HepG2 (cell line): ENCODE results near the gene MORF4L2. TPM values are rescaled to one million over a fixed set of nuclear protein-coding genes. Genes with fewer than 3 reads are reported as not detected.

Experiments
- ATF3 ChIP-seq: sonication (generic); formaldehyde crosslinking; IDR thresholded peaks from 2 replicates; pipeline ENCODE4 v1.4.0; 2020; ENCODE audit warnings: missing genetic modification reagents
- ATF7 ChIP-seq, 2 experiments: fragments of 450-650 bp in 1 of 2; sonication (generic) in 1 of 2; formaldehyde crosslinking in 1 of 2; IDR thresholded peaks; 2 replicates each; pipeline versions ENCODE4 v1.4.0 to v1.6.1; 2016 to 2020; ENCODE audit warnings: antibody characterized with exemption in 1 of 2, mild to moderate bottlenecking in 1 of 2, missing genetic modification reagents in 1 of 2
- BCL6 ChIP-seq: IDR thresholded peaks from 2 replicates; pipeline ENCODE4 v1.6.1; 2016; ENCODE audit warnings: missing genetic modification reagents, missing compliant biosample characterization
- E2F5 ChIP-seq: sonication (generic); formaldehyde crosslinking; conservative IDR thresholded peaks from 2 replicates; pipeline ENCODE4 v1.4.0; 2020; ENCODE audit warnings: missing genetic modification reagents
- EEA1 ChIP-seq: sonication (generic); formaldehyde crosslinking; IDR thresholded peaks from 2 replicates; pipeline ENCODE4 v1.5.1; 2020; ENCODE audit warnings: mild to moderate bottlenecking, missing genetic modification reagents, borderline replicate concordance
- EED ChIP-seq: sonication (generic); formaldehyde crosslinking; IDR thresholded peaks from 2 replicates; pipeline ENCODE4 v1.5.0; 2020; ENCODE audit warnings: mild to moderate bottlenecking, missing genetic modification reagents
- FOXA3 ChIP-seq: IDR thresholded peaks from 2 replicates; pipeline ENCODE4 v1.6.1; 2016; ENCODE audit warnings: missing genetic modification reagents, missing compliant biosample characterization
- FOXC1 ChIP-seq: sonication (generic); formaldehyde crosslinking; IDR thresholded peaks from 2 replicates; pipeline ENCODE4 v1.8.0; 2022; ENCODE audit warnings: mild to moderate bottlenecking, missing genetic modification reagents, borderline replicate concordance
- HDAC6 ChIP-seq: fragments of 200-600 bp; sonication (generic); IDR thresholded peaks from 2 replicates; pipeline ENCODE4 v1.7.0; 2017; ENCODE audit warnings: mild to moderate bottlenecking, antibody characterized with exemption, low read length, low read depth
- KMT2A ChIP-seq: sonication (generic); formaldehyde crosslinking; IDR thresholded peaks from 2 replicates; pipeline ENCODE4 v1.4.0; 2020; ENCODE audit warnings: missing genetic modification reagents
- NFE2 ChIP-seq: sonication (generic); formaldehyde crosslinking; IDR thresholded peaks from 2 replicates; pipeline ENCODE4 v1.4.0; 2020; ENCODE audit warnings: missing genetic modification reagents
- PAF1 ChIP-seq: IDR thresholded peaks from 2 replicates; pipeline ENCODE4 v1.6.1; 2016; ENCODE audit warnings: missing genetic modification reagents, missing compliant biosample characterization
- PLSCR1 ChIP-seq: sonication (generic); formaldehyde crosslinking; IDR thresholded peaks from 2 replicates; pipeline ENCODE4 v1.5.0; 2020; ENCODE audit warnings: missing genetic modification reagents, mild to moderate bottlenecking, borderline replicate concordance
- RFX1 ChIP-seq: fragments of 450-650 bp; IDR thresholded peaks from 2 replicates; pipeline ENCODE4 v1.6.1; 2017
- TRIM24 ChIP-seq: sonication (generic); formaldehyde crosslinking; IDR thresholded peaks from 2 replicates; pipeline ENCODE4 v1.8.0; 2022; ENCODE audit warnings: mild to moderate bottlenecking, missing genetic modification reagents
- ZFP36L1 ChIP-seq: sonication (generic); formaldehyde crosslinking; IDR thresholded peaks from 2 replicates; pipeline ENCODE4 v1.8.0; 2022; ENCODE audit warnings: mild to moderate bottlenecking, missing genetic modification reagents, moderate library complexity
- ZFY ChIP-seq: sonication (generic); formaldehyde crosslinking; IDR thresholded peaks from 2 replicates; pipeline ENCODE4 v1.4.0; 2020; ENCODE audit warnings: missing genetic modification reagents
- ZNF143 ChIP-seq: sonication (generic); formaldehyde crosslinking; IDR thresholded peaks from 2 replicates; pipeline ENCODE4 v1.4.0; 2020; ENCODE audit warnings: missing genetic modification reagents
- ZNF224 ChIP-seq: sonication (generic); formaldehyde crosslinking; IDR thresholded peaks from 2 replicates; pipeline ENCODE4 v1.5.0; 2020; ENCODE audit warnings: mild to moderate bottlenecking, missing genetic modification reagents
- ZNF235 ChIP-seq: sonication (generic); formaldehyde crosslinking; IDR thresholded peaks from 2 replicates; pipeline ENCODE4 v1.8.1; 2023; ENCODE audit warnings: mild to moderate bottlenecking, missing genetic modification reagents, borderline replicate concordance
- ZNF724P ChIP-seq: sonication (generic); formaldehyde crosslinking; IDR thresholded peaks from 2 replicates; pipeline ENCODE4 v1.8.0; 2022; ENCODE audit warnings: missing genetic modification reagents, borderline replicate concordance
- ZSCAN20 ChIP-seq: sonication (generic); formaldehyde crosslinking; IDR thresholded peaks from 2 replicates; pipeline ENCODE4 v1.4.0; 2020; ENCODE audit warnings: missing genetic modification reagents, mild to moderate bottlenecking, borderline replicate concordance
- ZZZ3 ChIP-seq: sonication (generic); formaldehyde crosslinking; IDR thresholded peaks from 2 replicates; pipeline ENCODE4 v1.4.0; 2020; ENCODE audit warnings: missing genetic modification reagents, mild to moderate bottlenecking, borderline replicate concordance
- polyA plus RNA-seq, 8 experiments: library from polyadenylated mRNA; depleted of rRNA in 3 of 8; stranded (reverse) in 7 of 8; unstranded in 1 of 8; fragments of >200 nt; fragmentation: Illumina TruSeq in 4 of 8; extraction: Trizol in 4 of 8; gene quantifications; 2 replicates each; pipeline versions ENCODE4 v1.2.1 to v1.2.3, GENCODE V29; 2011 to 2016; ENCODE audit warnings: low read depth in 4 of 8, missing spikeins in 1 of 8, mixed read lengths in 1 of 8; ENCODE audit not compliant: insufficient read depth in 1 of 8
- total RNA-seq, 5 experiments: library from RNA; depleted of rRNA; stranded (reverse); fragments of >200 nt; fragmentation: Illumina TruSeq; extraction: Trizol; gene quantifications; 2 replicates each; pipeline ENCODE4 v1.2.3, GENCODE V29; 2016; ENCODE audit warnings: low read depth in 1 of 5

MORF4L2 gene
- total and polyA plus RNA-seq, 2 of the 13 experiments (the other 11 are each of a cell fraction or from before 2014, with no cell fraction given) = 358 to 469 TPM

GRCh38 chrX:103629318-103630170 is 57.0 kb downstream of the MORF4L2 start (continued):
- TF ChIP-seq ZFP36L1 (CRISPR knock-in tag) (no peak), KMT2A (CRISPR knock-in tag) (no peak), ZFY (peak; percentile 90), NFE2 (CRISPR knock-in tag) (no peak), PLSCR1 (CRISPR knock-in tag) (no peak), FOXC1 (CRISPR knock-in tag) (no peak), ZZZ3 (CRISPR knock-in tag) (no peak), ZNF235 (no peak), EED (no peak), PAF1 (no peak), E2F5 (no peak), ZSCAN20 (no peak), HDAC6 (no peak), ZNF224 (no peak), FOXA3 (CRISPR knock-in tag) (no peak), ATF7 (IDR thresholded peaks at IDR 0.05) (no peak), ATF7 (CRISPR knock-in tag; IDR thresholded peaks at IDR 0.05) (no peak), ATF3 (CRISPR knock-in tag) (no peak), RFX1 (no peak), ZNF143 (CRISPR knock-in tag) (peak; percentile 86), TRIM24 (CRISPR knock-in tag) (no peak), BCL6 (CRISPR knock-in tag) (no peak), ZNF724P (CRISPR knock-in tag) (no peak), EEA1 (CRISPR knock-in tag) (no peak)
